ENCODE results near the gene FHOD3.
A peak's percentile ranks its signal among the peaks of the same experiment; 100 is the strongest.

FHOD3 gene

GRCh38 chr18:36817039-36817438 lies 519.5 kb downstream of the FHOD3 start:
- TF ChIP-seq CTCF (IDR thresholded peaks at IDR 0.05), result no peak
- DNase-seq (ENCODE audit: low spot score), result no peak
- H3K4me3 ChIP-seq, result no peak overlapping the region

GRCh38 chr18:36818652-36819051 lies 521.1 kb downstream of the FHOD3 start:
- Histone ChIP-seq H3K27ac (no peak overlapping the region), H3K4me3 (no peak overlapping the region)
- DNase-seq (ENCODE audit: low spot score), result no peak
- TF ChIP-seq CTCF (IDR thresholded peaks at IDR 0.05), result no peak

More at GRCh38 chr18:36817039-36817438, 519.5 kb downstream of the FHOD3 start:
- H3K27ac ChIP-seq, result no peak overlapping the region

GRCh38 chr18:36819621-36820020 lies 522.1 kb downstream of the FHOD3 start:
- no peak overlapping the region for H3K4me3 ChIP-seq
- no peak for TF ChIP-seq CTCF (IDR thresholded peaks at IDR 0.05)
- no peak overlapping the region for H3K27ac ChIP-seq
- DNase-seq (ENCODE audit: low spot score), result no peak

- H3K4me3 ChIP-seq, result no peak overlapping the region
- DNase-seq (ENCODE audit: low spot score), result no peak
- TF ChIP-seq CTCF (IDR thresholded peaks at IDR 0.05), result no peak
Observed at GRCh38 chr18:36821681-36822080, 524.2 kb downstream of the FHOD3 start.

GRCh38 chr18:36825526-36825925 lies 528.0 kb downstream of the FHOD3 start:
- no peak for DNase-seq (ENCODE audit: low spot score)
- TF ChIP-seq CTCF (IDR thresholded peaks at IDR 0.05), result no peak
- H3K4me3 ChIP-seq, result no peak overlapping the region
- H3K27ac ChIP-seq, result no peak overlapping the region

More at GRCh38 chr18:36821681-36822080, 524.2 kb downstream of the FHOD3 start:
- no peak overlapping the region for H3K27ac ChIP-seq

- no peak overlapping the region for H3K4me3 ChIP-seq
- H3K27ac ChIP-seq, result no peak overlapping the region
- no peak for TF ChIP-seq CTCF (IDR thresholded peaks at IDR 0.05)
- no peak for DNase-seq (ENCODE audit: low spot score)
Observed at GRCh38 chr18:36826556-36826955, 529.0 kb downstream of the FHOD3 start.

- H3K27ac ChIP-seq, result peak overlapping the region; percentile 78 to 81
- no peak for DNase-seq (ENCODE audit: low spot score)
- H3K4me3 ChIP-seq, result peak overlapping the region; percentile 78
- TF ChIP-seq CTCF (IDR thresholded peaks at IDR 0.05), result no peak
Observed at GRCh38 chr18:36828157-36828629, 530.7 kb downstream of the FHOD3 start.

Measured in coronary artery (tissue), 2 donors.